Measurements from ENCODE around the gene GSTM5.

- TF ChIP-seq POLR2A (IDR thresholded peaks at IDR 0.05; ENCODE audit: control extremely low read depth in 1 of 2, low read depth in 2 of 2, low read length in 2 of 2) (no peak), BRCA1 (IDR thresholded peaks at IDR 0.05; ENCODE audit: low read depth, low read length) (no peak), E2F6 (IDR thresholded peaks at IDR 0.05) (no peak), EZH2 (IDR thresholded peaks at IDR 0.05; ENCODE audit: low read depth, low read length, severe bottlenecking) (no peak), RAD21 (IDR thresholded peaks at IDR 0.05 in 1 of 2, conservative IDR thresholded peaks at IDR 0.05 in 1 of 2; ENCODE audit: low read depth in 2 of 2, low read length in 2 of 2) (no peak), SUZ12 (IDR thresholded peaks at IDR 0.05; ENCODE audit: low read length) (no peak), EP300 (IDR thresholded peaks at IDR 0.05; ENCODE audit: borderline replicate concordance in 1 of 2, low read depth in 2 of 2, low read length in 2 of 2) (no peak), JUN (IDR thresholded peaks at IDR 0.05; ENCODE audit: low read depth, low read length) (no peak), POLR2AphosphoS5 (IDR thresholded peaks at IDR 0.05; ENCODE audit: low read depth, low read length) (no peak), CTCF (IDR thresholded peaks at IDR 0.05; ENCODE audit: control extremely low read depth in 1 of 3, insufficient read depth in 1 of 3, low read depth in 1 of 3, low read length in 3 of 3) (no peak), TAF7 (optimal IDR thresholded peaks at IDR 0.05; ENCODE audit: borderline replicate concordance, low read depth, low read length) (no peak)
Measured at GRCh38 chr1:109749221-109749620, 37.2 kb downstream of the GSTM5 start.

Data from H1 (cell line).